Gastrocnemius medialis (tissue), 4 donors: ENCODE data around the gene MESP2.

Source experiments
- POLR2A ChIP-seq, 2 donors: fragments of 450-650 bp; IDR thresholded peaks; one replicate each; pipeline ENCODE4 v1.6.1; 2017; ENCODE audit warnings: antibody characterized with exemption in 2 of 2, mild to moderate bottlenecking in 2 of 2, moderate library complexity in 2 of 2
- TF ChIP-seq, protein P1 (sequence below), 5 experiments: fragments of 450-650 bp in 3 of 5; fragments of 200-600 bp in 2 of 5; sonication (generic) in 2 of 5; IDR thresholded peaks in 4 of 5; conservative IDR thresholded peaks in 1 of 5; 1 replicate in 4 of 5; 2 replicates in 1 of 5; pipeline ENCODE4 v1.5.1; 2016 to 2019; ENCODE audit warnings: antibody characterized with exemption in 5 of 5, mild to moderate bottlenecking in 3 of 5, moderate library complexity in 3 of 5

GRCh38 chr15:89753855-89754254 lies 22.3 kb upstream of the MESP2 start:
- no peak for TF ChIP-seq POLR2A (IDR thresholded peaks at IDR 0.05)
- TF ChIP-seq, protein P1, sequence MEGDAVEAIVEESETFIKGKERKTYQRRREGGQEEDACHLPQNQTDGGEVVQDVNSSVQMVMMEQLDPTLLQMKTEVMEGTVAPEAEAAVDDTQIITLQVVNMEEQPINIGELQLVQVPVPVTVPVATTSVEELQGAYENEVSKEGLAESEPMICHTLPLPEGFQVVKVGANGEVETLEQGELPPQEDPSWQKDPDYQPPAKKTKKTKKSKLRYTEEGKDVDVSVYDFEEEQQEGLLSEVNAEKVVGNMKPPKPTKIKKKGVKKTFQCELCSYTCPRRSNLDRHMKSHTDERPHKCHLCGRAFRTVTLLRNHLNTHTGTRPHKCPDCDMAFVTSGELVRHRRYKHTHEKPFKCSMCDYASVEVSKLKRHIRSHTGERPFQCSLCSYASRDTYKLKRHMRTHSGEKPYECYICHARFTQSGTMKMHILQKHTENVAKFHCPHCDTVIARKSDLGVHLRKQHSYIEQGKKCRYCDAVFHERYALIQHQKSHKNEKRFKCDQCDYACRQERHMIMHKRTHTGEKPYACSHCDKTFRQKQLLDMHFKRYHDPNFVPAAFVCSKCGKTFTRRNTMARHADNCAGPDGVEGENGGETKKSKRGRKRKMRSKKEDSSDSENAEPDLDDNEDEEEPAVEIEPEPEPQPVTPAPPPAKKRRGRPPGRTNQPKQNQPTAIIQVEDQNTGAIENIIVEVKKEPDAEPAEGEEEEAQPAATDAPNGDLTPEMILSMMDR (IDR thresholded peaks at IDR 0.05 in 4 of 5, conservative IDR thresholded peaks at IDR 0.05 in 1 of 5): no peak
